Right atrium auricular region (tissue), 2 donors: ENCODE data around the gene PDE8B. TPM values are rescaled to one million over a fixed set of nuclear protein-coding genes. Genes with fewer than 3 reads are reported as not detected.

Experiments used
- DNase-seq: peaks from one replicate; pipeline ENCODE4 v3.0.0-alpha.2; 2019; ENCODE audit warnings: low spot score
- H3K27ac ChIP-seq, 2 donors: fragments of 200-600 bp; sonication (generic); 1 replicate in 1 of 2; 2 replicates in 1 of 2; pipeline ENCODE4 v1.5.1; 2016 to 2019
- H3K27me3 ChIP-seq, 2 donors: fragments of 200-600 bp; sonication (generic); one replicate each; pipeline versions ENCODE4 v1.5.1 to v1.6.0; 2017 to 2019
- H3K36me3 ChIP-seq: fragments of 200-600 bp; sonication (generic); one replicate; pipeline ENCODE4 v1.5.1; 2016
- H3K4me1 ChIP-seq, 2 donors: fragments of 200-600 bp; sonication (generic); one replicate each; pipeline versions ENCODE4 v1.5.1 to v1.6.0; 2017 to 2019
- H3K4me3 ChIP-seq, 2 donors: fragments of 200-600 bp; sonication (generic); 1 replicate in 1 of 2; 2 replicates in 1 of 2; pipeline ENCODE4 v1.5.1; 2017 to 2019; ENCODE audit warnings: mild to moderate bottlenecking in 1 of 2, moderate library complexity in 1 of 2
- H3K9me3 ChIP-seq, 2 donors: fragments of 200-600 bp; sonication (generic); one replicate each; pipeline ENCODE4 v1.5.1; 2019
- total RNA-seq, 2 donors: library from RNA; depleted of rRNA; stranded (reverse); fragments of >200 nt; gene quantifications; one replicate each; pipeline ENCODE4 v1.1.0, GENCODE V29; 2016
- TF ChIP-seq, protein P1 (sequence below), 2 donors: fragments of 200-600 bp; sonication (generic); IDR thresholded peaks; one replicate each; pipeline ENCODE4 v1.5.1; 2019; ENCODE audit warnings: antibody characterized with exemption in 2 of 2

The PDE8B gene
- total RNA-seq, 2 donors from 2014 or later: 22.2 to 64.5 TPM

DNA sequence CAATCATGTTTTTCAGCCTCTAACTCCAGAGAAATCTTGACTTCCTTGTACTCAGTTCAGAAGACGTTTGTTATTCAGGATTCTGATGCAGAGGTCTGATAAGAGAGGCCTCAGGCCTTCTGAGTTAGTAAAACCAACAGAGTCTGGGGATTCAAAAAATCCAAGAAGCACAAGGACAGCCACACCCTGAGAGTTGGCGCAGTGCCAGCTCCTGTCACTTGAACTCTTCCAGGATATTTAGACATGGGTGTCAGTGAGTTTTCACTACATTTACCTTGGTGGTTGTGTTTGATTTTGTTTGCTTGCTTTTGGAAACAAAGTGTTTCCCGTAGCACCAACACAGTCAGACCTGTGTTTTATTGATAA, 41.6 kb upstream of the PDE8B start:
- Histone ChIP-seq H3K27ac (peak overlapping the region; percentile 81 to 93), H3K4me3 (no peak overlapping the region), H3K27me3 (no peaks in the 10 kb centered on the region), H3K36me3 (no peaks in the 10 kb centered on the region), H3K9me3 (no peaks in the 10 kb centered on the region), H3K4me1 (peaks cover 0 to 39% of the 10 kb centered on the region in 2 donors)
- TF ChIP-seq, protein P1, sequence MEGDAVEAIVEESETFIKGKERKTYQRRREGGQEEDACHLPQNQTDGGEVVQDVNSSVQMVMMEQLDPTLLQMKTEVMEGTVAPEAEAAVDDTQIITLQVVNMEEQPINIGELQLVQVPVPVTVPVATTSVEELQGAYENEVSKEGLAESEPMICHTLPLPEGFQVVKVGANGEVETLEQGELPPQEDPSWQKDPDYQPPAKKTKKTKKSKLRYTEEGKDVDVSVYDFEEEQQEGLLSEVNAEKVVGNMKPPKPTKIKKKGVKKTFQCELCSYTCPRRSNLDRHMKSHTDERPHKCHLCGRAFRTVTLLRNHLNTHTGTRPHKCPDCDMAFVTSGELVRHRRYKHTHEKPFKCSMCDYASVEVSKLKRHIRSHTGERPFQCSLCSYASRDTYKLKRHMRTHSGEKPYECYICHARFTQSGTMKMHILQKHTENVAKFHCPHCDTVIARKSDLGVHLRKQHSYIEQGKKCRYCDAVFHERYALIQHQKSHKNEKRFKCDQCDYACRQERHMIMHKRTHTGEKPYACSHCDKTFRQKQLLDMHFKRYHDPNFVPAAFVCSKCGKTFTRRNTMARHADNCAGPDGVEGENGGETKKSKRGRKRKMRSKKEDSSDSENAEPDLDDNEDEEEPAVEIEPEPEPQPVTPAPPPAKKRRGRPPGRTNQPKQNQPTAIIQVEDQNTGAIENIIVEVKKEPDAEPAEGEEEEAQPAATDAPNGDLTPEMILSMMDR (IDR thresholded peaks at IDR 0.05): no peak
- no peak for DNase-seq

DNA sequence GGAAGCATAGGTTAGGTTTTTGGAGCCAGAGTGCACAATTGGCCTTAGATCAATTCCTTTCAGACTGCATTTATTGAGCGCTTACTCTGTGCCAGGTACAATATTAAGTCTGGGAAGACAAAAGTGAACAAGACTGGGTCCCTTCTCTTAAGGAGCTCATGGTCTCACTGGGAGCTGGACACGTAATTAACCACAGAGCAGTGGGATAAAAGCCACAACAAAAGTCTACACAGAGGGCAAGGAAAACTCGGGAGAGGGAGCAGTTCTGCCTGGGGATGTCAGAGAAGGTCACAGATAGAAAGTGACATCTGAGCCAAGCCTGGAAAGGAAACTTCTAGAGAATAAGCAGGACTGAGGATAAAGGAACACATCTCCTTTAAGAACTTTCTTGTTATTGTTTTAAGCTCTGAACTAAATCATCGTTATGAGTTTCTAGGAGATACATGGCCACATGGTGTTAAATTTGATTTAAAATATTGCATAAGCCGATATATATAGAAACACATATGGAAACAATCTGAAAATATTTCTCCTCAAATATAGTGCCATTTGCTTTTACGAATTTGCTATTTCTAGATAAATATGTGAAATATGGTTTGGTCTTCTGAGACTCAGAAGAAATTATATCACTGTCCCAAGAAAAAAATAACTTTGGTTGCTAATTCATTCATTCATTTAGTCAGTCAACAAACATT, 40.1 kb upstream of the PDE8B start:
- TF ChIP-seq, protein P1 (IDR thresholded peaks at IDR 0.05): no peak

DNA sequence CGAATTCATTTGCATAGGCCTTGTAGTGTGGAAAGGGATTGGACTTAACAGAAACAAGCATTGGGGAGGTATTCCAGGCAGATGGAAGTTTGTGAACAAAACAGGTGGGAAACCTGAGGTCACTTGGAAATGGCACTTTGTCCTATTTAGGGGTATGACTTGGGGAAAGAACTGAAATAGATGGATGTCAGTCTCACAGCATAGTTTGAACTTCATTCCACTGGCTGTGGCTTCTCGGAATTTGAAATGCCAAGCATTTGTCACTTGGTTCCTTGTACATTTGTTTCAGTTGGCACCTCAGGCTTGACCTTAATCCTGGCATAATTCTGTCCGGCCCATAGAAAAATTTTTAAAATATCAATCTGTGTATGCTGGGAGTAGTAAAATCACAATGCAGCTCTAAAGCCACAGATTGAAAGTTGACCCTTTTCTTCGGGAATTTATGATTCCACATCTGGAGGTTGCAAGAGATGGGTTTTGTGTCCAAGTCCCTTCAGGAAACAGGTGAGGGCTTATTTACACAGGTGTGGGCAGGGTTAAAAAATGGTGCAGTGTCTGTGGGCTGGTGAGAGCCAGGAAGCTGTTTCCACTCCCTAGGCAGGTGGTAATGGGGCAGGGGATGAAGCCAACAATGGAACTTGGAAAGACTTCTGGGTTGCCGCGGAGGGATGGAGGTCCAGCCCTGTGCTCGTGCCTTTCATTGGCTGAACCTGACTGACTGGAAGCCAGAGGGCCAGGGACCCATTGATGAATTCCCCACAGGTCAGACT, 39.2 kb upstream of the PDE8B start:
- DNase-seq: no peak
- peak overlapping the region in 1 of 2 donors; percentile 93 for H3K27ac ChIP-seq
- TF ChIP-seq, protein P1 (IDR thresholded peaks at IDR 0.05): no peak

More for the DNA sequence above, 40.1 kb upstream of the PDE8B start:
- Histone ChIP-seq H3K27ac (peak overlapping the region in 1 of 2 donors; percentile 93), H3K4me1 (peaks cover 0 to 39% of the 10 kb centered on the region in 2 donors), H3K4me3 (no peak overlapping the region), H3K36me3 (no peaks in the 10 kb centered on the region), H3K9me3 (no peaks in the 10 kb centered on the region), H3K27me3 (no peaks in the 10 kb centered on the region)
- DNase-seq: no peak

DNA sequence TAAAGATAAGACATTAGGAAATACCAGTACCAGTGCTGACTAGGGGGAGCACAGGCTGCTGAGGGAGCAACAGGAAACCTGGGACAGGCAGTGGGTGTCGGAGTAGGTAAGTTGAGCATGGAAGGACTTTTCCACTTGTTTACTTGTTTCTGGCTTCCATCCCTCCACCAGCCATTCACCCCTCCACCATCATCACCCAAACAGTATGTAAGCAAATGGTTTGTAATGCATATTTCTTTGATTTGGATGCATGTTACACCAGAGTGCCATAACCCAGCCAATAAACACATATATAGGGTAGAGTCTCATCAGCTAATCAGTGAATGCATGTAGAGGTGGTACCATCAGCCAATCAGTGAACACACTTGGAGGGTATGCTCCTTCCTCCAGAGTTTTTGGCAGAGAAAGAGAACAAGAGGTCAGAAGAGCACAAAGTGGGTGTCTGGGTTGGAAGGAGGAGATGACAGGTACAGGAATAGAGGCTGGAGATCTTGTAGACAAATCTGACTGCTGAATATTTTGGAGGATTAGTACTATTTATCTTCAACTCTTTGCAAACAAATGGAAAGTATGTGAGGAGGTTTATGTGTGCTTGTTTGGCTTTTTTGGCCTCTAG, 37.7 kb upstream of the PDE8B start:
- peaks cover 0 to 23% of the 10 kb centered on the region in 2 donors for H3K4me1 ChIP-seq
- H3K27me3 ChIP-seq: no peaks in the 10 kb centered on the region
- H3K36me3 ChIP-seq: no peaks in the 10 kb centered on the region
- TF ChIP-seq, protein P1 (IDR thresholded peaks at IDR 0.05): no peak
- peak overlapping the region in 1 of 2 donors; percentile 93 for H3K27ac ChIP-seq
- H3K4me3 ChIP-seq: no peak overlapping the region
- H3K9me3 ChIP-seq: no peaks in the 10 kb centered on the region
- DNase-seq: no peak

More for the DNA sequence above, 39.2 kb upstream of the PDE8B start:
- Histone ChIP-seq H3K36me3 (no peaks in the 10 kb centered on the region), H3K4me3 (no peak overlapping the region), H3K9me3 (no peaks in the 10 kb centered on the region), H3K27me3 (no peaks in the 10 kb centered on the region), H3K4me1 (peaks cover 0 to 38% of the 10 kb centered on the region in 2 donors)

DNA sequence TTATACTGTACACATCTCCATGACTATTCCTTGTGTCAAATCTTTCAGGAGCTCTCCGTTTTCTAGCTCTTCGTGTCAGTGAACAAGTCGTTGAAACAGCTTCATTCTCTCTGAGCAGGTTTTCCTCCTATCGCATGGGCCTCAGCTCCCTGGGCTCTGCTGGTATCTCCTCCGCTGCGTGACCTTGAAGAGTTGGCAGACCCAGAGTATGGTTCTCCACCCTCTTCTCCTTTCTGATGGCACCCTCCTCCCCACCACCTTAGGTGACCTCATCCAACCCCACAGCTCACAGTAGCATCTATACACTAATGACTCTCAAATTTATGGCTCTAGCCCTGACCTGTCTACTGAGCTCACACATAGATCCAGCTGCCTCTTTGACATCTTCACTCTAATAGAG, 36.0 kb upstream of the PDE8B start:
- TF ChIP-seq, protein P1 (IDR thresholded peaks at IDR 0.05): no peak
- H3K36me3 ChIP-seq: no peaks in the 10 kb centered on the region
- peaks cover 0 to 6% of the 10 kb centered on the region in 2 donors for H3K4me1 ChIP-seq
- H3K27ac ChIP-seq: peak overlapping the region in 1 of 2 donors; percentile 93
- H3K9me3 ChIP-seq: no peaks in the 10 kb centered on the region
- H3K4me3 ChIP-seq: no peak overlapping the region
- no peak for DNase-seq
- H3K27me3 ChIP-seq: no peaks in the 10 kb centered on the region
